NCI-H2081 (cell line): ENCODE measurements around the gene PGP.
"Not testable (repeated sequence)": the region's sequence is repeated elsewhere in the genome, so short reads cannot be mapped to it uniquely, and the experiment has no call there.

Experiments used
- DNase-seq, 2 experiments: peaks; one replicate each; lab custom pipeline; 2025; lab: John Stamatoyannopoulos, UW

Gene PGP, protein sequence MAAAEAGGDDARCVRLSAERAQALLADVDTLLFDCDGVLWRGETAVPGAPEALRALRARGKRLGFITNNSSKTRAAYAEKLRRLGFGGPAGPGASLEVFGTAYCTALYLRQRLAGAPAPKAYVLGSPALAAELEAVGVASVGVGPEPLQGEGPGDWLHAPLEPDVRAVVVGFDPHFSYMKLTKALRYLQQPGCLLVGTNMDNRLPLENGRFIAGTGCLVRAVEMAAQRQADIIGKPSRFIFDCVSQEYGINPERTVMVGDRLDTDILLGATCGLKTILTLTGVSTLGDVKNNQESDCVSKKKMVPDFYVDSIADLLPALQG

DNA sequence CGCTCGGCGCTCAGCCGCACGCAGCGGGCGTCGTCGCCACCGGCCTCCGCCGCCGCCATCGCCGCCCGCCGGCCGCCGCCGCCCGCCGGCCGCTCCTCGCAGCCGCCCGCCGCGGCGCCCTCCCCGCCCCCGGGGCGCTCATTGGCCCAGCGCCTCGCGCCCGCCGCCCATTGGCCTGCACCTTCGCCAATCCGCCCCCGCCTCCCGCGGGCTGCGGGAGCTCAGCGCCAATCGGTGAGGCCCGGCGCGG lies at the start of gene PGP:
TSS of gene PGP (minus strand) at position 122 of the 250 bp plus-strand sequence. CDS start at position 59, 63 bp downstream.
- DNase-seq, result no peak

GRCh38 chr16:2263026-2263425 lies 48.4 kb upstream of the PGP start:
- not testable (repeated sequence) for DNase-seq

GRCh38 chr16:2260250-2260649 lies 45.6 kb upstream of the PGP start:
- no peak for DNase-seq

DNA sequence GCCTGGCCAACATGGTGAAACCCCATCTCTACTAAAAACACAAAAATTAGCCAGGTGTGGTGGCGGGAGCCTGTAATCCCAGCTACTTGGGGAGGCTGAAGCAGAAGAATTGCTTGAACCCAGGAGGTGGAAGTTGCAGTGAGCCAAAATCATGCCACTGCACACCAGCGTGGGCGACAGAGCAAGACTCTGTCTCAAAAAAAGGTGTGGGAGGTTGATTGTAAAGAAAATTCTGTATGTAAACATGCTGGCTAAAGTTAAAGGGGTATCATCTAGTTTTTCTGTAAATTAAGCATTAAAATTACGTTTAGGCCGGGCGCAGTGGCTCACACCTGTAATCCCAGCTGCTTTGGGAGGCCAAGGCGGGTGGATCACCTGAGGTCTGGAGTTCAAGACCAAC lies 43.9 kb upstream of the PGP start:
- DNase-seq, result not testable (repeated sequence)

- DNase-seq, result no peak
Measured at GRCh38 chr16:2257726-2258125, 43.1 kb upstream of the PGP start.

- DNase-seq, result no peak
Measured at GRCh38 chr16:2256531-2257140, 42.0 kb upstream of the PGP start.

DNA sequence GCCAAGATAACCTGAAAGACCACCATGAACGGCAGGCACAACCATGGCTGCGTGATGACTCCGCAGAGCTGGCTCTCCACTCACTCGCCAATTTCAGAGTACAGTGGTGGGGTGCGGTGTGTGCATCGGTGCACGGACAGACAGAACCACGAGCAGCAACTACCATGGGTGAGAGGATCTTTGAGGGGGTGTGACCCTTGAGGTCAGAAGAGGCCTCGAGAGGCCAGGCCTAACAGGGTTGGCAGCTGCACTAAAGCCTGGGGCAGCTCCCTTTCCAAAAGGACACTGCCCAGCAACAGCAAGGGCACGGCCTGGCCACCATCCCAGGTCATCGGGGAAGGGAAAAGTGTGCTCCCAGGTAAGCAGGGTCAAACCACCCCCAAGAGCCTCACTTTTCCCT lies 38.7 kb upstream of the PGP start:
- DNase-seq, result no peak

- DNase-seq, result no peak
Measured at GRCh38 chr16:2252806-2253148, 38.1 kb upstream of the PGP start.

GRCh38 chr16:2251296-2252111 lies 36.9 kb upstream of the PGP start, which contains the start of gene ECI1:
Gene ECI1 (minus strand): TSS chr16:2251587. CDS start chr16:2251566, 21 bp downstream.
- DNase-seq, result peak; percentile 86 to 90

DNA sequence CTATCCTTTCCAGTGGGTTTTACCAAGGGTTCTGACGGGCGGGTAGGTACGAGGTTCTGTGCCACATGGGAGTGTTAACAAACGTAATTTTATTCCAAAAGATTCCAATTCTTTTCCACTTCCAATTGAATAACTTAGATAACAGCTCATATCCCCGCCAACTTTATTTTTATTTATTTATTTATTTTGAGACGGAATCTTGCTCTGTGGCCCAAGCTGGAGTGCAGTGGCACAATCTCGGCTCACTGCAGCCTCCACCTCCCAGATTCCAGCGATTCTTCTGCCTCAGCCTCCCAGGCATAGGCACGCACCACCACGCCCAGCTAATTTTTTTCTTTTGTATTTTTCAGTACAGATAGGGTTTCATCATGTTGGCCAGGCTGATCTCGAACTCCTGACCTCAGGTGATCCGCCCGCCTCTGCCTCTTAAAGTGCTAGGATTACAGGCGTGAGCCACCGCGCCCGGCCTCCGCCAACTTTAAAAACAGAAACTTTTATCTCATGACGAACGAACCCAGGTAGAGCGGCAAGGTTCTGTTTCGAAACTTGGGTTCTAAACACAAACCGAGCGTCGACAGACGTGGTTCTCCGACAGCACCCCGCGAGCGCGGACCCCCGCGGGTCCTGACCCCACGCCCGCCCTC lies 36.1 kb upstream of the PGP start:
- no peak for DNase-seq

DNA sequence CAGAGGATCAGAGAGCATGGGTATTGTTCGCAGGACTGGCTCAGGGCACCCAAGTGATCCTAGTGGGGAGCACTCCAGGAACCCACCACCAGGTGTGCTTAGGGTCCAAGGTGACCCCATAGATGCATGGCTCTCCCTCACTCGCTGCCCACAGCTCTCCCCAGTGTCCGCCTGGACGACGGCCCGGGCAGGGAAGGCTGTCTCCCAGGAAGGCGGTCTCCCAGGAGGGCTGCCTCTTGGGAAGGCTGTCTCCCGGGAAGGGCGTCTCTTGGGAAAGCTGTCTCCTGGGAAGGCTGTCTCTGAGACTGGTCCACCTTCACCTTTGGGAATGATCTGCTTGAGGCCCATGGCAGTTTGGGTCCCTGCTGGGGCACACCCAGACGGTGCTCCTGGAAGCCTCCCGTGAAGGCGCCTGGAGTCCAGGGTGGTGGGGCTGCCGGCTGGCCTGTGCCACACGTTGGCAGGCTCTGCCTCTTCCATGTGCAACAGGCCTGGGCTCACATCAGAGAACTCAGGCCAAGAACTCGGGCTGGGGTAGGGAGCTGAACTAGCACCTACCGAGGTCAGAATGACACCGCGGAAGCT lies 31.8 kb upstream of the PGP start:
- DNase-seq, result no peak

GRCh38 chr16:2244926-2245795 lies 30.5 kb upstream of the PGP start:
- DNase-seq, result no peak

- no peak for DNase-seq
Measured at GRCh38 chr16:2244301-2244700, 29.7 kb upstream of the PGP start.

DNA sequence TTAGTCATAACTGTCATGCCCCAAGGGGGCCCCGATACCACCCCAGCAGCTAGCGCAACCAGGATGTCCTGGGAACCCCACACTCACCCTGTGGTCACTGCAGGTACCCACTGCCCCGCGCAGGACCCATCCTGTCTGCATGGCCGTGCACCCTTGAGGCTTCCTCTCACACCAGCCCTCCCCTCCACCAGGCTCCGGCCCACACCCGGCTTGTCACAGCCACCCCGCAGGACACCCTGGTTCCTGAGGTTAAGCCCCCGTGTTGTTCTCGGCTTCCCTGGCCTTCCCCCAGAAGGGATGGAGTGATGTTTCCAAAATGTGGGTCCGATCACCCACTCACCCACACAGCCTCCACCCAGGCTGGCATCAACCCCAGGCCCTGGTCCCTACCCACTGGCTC lies 29.1 kb upstream of the PGP start:
- DNase-seq, result no peak

DNA sequence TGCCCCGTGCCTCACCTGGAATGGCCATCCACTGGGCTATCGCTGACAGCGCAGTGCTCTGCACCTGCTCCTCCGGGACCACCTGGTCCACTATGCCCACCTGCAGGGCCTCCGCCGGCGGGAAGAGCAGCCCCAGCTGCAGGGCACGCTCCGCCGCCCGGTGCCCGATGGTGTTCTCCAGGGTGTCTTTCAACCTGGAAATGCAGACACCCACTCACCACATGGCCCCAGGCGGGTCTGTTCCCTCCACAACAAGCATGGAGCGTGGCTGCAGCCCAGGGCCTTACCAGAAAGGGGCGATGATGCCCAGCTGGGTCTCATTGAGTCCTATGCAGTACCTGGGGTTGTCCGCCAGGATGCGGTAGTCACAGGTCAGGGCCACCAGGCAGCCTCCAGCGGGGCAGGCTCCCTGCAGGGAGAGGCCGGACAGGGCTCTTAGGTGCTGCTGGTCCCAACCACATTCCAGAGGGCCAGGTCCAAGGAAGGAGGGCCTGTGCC lies 28.4 kb upstream of the PGP start:
- no peak for DNase-seq

DNA sequence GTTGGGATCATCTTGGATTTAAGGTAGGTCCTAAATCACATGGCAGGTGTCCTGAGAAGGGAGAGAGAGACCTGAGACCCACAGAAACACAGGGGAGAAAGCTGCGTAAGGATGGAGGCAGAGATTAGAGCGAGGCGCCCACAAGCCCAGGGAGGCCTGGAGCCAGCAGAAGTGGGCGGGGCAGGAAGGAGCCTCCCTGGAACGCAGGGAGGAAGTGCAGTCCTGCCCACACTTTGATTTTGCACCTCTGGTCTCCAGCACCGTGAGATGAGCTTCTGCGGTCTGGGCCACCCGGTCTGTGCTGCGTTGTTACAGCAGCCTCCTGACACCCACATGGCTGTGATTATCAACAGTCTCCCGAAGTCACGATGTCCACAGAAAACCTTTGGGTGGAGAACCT lies 28.0 kb upstream of the PGP start:
- no peak for DNase-seq

GRCh38 chr16:2240331-2240730 lies 25.7 kb upstream of the PGP start:
- not testable (repeated sequence) for DNase-seq

DNA sequence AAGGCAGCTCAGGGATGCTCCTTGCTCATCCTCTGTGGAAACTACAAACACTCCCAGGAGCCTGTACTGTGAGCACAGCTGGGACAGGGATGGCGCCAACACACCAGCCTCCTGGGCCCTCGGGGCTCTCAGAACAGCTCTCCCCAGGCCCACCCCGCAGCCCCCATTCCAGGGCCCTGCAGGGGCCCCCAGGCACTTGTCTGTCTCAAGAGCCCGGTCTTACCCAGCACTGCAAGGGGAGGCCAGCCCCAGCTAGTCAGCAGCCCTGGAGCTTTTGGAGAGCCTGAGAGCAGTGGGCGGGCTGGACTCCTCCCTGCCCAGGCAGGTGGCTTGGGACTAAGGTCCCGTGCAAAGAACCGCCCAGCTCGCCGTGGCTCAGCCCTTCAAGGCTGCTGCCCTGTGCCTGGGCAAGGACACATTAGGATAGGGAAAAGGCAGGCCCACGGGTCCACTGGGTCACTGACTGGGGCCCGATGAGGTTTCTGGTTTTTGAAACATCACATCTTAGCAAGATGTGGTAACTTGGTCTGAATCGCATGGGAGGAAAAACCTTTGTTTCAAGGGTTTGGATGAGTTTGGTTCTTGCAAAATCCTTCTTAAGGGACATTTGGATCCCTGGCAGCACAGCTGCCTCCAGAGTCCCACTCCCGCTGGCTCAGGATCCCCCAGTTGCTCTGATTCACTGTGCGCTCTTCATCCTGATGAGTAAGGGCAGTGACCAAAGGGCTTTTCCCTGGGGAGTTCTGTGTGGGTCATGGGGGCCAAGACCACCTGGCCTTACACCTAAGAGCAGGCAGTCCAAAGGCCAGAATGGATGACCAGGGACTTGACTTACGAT lies 24.4 kb upstream of the PGP start:
- no peak for DNase-seq

DNA sequence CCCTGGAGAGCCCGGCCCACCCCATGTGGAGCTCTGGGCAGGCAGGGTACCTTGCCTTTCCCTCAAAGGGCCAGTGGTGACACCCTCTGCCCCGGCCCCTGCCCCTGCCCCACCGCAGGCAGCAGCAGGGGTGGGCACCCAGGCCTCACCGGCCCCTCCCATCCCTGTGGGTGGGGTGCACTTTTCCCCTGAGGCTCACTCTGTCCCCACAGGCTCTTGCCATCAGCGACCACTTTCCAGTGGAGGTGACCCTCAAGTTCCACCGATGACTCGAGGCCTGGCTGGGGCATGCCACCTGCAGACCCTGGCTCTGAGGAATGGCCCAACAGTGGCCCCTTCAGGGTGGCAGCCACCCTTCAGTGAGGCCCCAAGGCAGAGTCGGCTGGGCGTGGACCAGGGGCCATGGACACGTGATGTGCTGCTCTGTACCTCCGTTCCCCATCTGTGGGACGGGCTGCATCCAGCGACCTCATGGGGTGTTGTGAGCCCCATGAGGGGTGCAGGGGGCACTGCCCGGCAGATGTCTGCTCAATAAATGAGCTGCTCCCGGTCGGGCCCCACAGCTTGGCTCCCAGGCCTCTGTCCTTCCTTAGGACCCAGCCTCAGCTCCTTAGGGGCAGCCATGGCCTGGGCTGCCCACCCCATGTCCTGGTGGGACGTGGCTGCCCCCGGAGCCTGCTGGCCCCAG lies 23.7 kb upstream of the PGP start:
- DNase-seq, result no peak
